Posterior vena cava (tissue), 2 donors: ENCODE results near the gene MTOR. TPM values are rescaled to one million over a fixed set of nuclear protein-coding genes. Genes with fewer than 3 reads are reported as not detected.
"Not testable (repeated sequence)": the region's sequence is repeated elsewhere in the genome, so short reads cannot be mapped to it uniquely, and the experiment has no call there.

ENCODE experiments used
- DNase-seq: peaks from one replicate; pipeline ENCODE4 v3.0.0-alpha.2; 2020; ENCODE audit warnings: low spot score
- intact Hi-C, 2 donors: fragments of 100-400 bp; cut with DNase I; formaldehyde crosslinking; loops; one replicate each; pipeline versions ENCODE4 v1.14.1 to v1.14.2; 2022 to 2023
- total RNA-seq, 2 donors: library from RNA; stranded (reverse); fragmentation: NEBNext Ultra II Directional; extraction: Animal tissue kit (Norgen Biotek cat#: 25700); gene quantifications; one replicate each; pipeline ENCODE4 v1.2.1, GENCODE V29; 2021
- donor health status: DM: yes; HTN: yes; CAD: no.
- donor health status: DM: yes; HTN: yes; CAD: no.

Gene MTOR
- total RNA-seq, 2 donors from 2014 or later, result 26.3 to 26.7 TPM

DNA sequence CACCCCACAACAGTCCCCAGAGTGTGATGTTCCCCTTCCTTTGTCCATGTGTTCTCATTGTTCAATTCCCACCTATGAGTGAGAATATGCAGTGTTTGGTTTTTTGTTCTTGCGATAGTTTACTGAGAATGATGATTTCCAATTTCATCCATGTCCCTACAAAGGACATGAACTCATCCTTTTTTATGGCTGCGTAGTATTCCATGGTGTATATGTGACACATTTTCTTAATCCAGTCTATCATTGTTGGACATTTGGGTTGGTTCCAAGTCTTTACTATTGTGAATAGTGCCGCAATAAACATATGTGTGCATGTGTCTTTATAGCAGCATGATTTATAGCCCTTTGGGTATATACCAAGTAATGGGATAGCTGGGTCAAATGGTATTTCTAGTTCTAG lies 178.6 kb downstream of the MTOR start:
- intact Hi-C loops, DNase-seq: not testable (repeated sequence)

DNA sequence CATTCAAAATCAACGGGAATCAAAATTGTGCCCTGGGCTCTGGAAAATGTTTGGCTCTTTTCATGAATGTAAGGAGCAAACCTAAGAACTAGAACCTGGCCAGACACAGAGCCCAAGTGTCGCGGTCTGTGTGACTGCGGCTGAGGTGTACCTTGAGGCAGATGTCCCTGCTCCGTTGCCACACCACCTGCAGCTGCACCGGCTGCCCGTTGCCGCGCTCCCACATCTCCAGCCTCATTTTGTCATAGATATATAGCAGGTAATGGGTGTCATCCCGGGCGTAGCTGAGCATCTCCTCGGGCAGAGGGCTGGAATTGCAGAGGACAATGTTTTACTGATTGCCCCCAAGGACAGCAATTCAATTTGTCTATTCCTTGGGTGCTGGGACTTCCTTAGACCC lies 181.4 kb downstream of the MTOR start:
- intact Hi-C loops, result no loop called here
- no peak for DNase-seq

DNA sequence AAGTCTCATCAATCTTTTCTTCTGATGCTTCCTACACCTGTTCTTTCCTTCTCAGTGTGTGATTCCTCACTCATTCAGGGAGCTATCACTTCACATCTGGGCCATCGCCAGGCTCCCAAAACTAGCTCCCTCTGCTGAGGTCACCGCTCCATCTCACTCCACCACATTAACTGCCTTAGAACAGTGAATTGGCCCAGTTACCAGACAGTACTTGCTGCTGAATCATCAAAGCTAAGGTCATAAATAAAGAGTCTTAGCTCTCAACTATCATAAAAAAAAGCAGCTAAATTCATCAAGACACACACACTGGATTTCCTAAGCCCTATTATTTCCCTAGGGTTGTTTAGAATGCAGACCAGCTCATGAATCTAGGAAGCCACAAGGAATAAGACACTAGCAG lies 183.7 kb downstream of the MTOR start:
- intact Hi-C loops, result no loop called here
- DNase-seq, result no peak

DNA sequence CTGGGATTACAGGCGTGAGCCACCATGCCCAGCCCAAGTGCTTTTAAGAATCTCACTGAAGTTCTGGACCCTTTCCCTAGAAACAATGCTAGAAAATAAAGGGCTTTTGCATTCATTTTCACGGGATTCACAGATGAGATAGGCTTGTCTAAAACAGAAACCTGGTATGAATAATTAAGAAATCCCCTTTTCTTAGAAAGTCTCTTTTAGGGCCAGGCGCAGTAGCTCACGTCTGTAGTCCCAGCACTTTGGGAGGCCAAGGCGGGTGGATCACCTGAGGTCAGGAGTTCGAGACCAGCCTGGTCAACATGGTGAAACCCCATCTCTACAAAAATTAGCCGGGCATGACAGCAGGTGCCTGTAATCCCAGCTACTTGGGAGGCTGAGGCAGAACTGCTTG lies 189.0 kb downstream of the MTOR start:
- intact Hi-C loops, result not testable (repeated sequence)
- DNase-seq, result peak; percentile 9

DNA sequence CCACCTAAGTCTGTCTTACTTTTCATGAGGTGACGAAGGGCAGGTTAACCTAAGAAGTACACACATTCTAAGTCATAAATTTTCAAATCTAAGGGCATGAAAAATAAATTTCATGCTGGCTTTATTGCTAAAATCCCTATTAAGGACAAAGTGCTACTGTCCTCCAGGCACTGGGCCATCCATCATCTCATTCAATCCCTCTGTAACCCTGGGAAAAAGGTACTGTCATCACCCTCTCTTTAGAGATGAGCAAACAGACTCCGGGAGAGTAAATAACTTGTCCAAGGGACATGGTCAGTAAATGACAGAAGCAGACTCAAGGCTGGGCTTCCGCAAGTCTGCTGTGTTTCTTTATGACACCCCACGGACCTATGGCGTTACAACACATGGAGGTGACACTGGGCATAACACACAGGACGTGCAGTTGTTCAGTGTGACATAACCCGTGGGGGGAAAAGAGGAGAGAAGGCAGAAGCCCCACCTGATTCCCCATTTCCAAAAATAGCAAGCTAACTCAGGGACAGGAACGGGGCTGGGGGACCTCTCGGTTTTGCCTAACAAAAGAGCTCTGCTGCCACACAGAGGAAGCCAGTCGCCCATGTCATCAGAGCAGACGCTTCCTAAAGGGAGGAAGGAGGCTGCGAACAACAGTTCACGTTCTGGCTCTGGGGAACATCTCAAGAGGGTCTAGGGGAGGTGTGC lies 190.0 kb downstream of the MTOR start:
- intact Hi-C loops, result no loop called here
- peak; percentile 37 for DNase-seq

DNA sequence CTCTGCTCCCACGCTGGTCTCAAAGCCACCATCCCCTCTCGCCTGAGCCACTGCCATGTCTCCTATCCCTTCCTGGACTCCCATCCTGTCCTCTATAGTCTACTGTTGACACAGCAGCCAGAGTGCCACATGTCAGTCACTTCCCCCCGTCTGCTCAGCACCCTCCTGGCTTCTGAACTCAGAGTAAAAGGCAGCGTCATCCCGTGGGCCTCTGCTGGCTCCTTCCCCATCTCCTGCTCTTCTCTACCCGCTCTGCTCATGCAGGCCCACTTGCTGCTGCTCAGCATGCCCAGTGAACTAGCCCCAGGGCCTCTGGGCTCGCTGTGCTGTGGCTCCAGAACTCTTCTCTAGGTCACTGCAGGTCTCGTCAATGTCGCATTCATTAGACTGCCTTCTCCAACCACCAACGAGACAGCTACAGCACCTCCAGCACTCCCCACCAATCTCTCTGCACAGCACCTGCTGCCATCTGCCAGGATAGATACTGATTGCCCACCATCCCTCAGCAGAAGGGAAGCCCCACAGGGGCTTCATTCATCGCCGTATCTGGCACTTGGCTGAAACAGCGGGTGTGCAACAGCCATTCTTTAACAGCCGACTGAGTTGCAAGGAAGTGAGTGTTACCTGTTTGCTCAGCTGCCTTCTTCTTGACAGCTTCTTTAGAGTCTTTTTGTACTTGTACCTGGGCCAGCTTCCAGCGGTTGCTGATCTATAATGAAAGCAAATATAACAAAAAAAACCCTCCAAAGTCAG lies 190.7 kb downstream of the MTOR start:
- intact Hi-C loops, result no loop called here
- DNase-seq, result peak; percentile 56

DNA sequence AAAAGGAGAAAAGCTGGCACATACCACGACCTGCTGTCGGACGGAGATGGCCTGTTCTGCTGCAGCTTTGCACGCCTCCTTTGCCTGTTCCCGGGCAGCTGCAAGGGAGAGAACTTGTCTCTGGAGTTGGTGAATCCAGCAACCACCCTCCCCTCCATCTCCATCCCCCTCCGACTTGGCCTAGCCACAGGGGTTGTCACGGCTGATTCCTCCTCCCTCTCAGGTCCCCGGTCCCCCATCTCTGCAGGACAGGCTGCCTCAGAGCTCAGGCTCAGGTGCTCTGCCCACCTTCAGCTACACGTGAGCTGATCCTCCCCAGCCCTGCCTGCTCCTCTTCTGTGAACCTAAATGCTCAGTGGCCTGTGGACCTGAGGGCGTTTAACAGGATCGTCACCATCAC lies 191.5 kb downstream of the MTOR start:
- DNase-seq, result peak; percentile 65

DNA sequence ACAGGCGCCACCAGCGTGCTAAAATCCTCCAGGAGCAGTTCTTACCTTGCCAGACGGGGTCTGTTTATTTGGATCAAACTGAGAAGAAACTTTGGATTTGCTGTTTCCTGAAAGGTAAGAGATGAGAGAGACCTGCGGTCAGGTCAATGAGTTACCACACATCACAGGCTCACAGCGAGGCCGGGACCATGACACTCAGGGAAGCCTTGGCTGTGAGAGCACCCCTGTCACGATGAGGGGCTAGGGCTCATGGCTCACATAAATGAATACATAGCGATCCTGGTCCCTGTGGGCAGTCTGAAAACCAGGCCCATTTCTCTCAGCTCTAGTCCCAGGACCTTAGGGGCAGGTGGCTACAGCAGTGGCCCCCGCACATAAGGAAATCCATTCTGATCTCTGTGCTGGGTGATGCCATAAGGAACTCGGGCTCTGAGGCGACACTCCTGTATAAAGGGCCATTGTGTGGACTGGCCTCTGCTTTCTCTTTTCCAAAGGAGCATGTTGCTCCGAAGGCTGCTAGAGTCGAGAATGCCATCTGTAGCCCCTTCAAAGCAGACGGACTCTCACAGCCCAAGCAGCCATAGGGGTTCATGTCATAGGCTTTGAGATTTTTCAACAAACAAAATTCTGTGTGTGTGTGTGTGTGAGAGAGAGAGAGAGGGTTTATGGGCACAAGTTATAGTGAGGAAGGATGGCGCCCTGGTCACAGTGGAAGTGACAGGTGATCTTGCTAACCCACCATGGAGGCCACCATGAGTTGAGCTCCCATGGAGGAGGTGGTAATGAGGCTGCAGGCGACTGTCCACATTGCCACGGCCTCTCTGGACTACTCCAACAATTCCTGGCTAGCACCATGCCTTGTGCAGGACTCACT lies 193.5 kb downstream of the MTOR start:
- intact Hi-C loops, result loop anchor here in 1 of 2 donors (1.0 kb wide), 1 partner anchor 67 kb away; no protein-coding TSS in a partner anchor
- peak; percentile 59 for DNase-seq

More for the DNA sequence above, 191.5 kb downstream of the MTOR start:
- intact Hi-C loops, result no loop called here

DNA sequence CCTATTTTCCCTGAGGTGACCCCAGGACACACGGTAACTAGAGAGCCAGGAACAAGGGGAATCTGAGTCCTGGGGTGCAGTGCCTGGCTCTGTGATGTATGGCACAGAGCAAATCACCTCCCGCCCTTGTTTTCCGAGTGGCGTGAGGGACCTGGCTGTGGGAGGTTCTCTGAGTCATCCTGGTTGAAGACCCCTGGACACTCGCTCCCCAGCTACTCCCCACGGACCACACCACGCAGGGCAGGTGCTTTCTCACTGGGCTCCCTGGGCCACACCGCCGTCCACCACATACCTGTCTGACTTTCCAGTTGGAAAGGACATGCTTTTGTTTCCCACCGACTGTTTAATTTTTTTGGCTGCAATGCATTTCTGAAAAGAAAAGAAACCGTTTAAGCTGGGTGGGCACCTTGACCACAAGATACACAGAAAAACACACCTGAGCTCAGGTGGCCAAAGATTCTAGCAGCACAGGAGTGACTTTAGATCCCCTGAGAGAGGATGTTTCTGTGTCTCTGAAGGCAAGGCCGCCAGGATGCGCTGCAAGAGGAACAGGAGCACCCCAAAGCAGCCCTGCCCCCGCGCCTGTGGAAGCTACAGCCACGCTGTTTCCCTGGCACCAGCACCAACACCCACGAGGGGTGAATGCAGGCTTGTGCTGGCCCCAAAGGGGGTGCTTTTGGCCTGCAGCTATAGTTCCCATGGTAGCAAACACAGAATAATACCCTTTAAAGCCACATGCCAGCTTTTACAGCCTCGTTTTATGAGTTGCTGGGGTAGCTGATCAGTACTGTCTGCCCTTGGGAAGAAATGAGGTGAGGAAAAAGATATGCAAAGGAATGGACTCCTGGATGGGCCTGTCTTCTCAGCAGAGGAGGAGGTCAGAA lies 194.4 kb downstream of the MTOR start:
- intact Hi-C loops, result loop anchor here in 1 of 2 donors (1.0 kb wide), 1 partner anchor 68 kb away; no protein-coding TSS in a partner anchor
- peak; percentile 46 for DNase-seq

DNA sequence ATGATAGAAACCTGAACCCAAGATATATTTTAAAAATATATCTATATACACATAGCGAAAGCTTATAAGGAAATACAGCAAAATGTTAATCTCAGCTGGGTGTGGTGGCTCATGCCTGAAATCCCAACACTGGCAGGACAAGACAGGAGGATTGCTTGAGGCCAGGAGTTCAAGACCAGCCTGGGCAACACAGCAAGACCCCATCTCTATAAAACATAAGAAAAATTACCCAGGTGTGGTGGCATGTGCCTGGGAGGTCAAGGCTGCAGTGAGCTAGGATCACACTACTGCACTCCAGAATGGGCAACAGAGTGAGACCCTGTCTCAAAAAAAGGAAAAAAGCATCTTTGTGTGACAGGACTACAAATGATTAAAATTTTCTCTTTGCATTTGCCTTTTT lies 196.6 kb downstream of the MTOR start:
- intact Hi-C loops, result no loop called here
- peak; percentile 11 for DNase-seq

DNA sequence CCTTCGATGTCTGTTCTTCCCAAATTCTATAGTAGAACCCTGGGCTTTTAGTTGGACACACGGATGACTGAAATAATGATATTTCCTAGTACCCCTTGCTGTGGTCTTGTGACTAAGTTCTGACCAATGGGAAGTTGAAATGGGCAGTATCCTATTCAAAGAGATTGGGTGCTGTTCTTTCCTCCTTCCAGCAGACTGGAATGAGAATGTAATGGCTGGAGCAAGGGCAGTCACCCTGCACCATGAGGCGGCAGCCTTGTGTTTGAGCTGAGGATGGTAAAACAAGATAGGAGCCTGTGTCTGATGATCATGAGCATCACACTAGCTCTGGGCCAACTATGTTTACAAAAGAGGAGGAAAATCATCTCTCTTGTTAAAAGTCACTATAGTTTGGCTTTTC lies 197.4 kb downstream of the MTOR start:
- intact Hi-C loops, result no loop called here
- peak; percentile 13 for DNase-seq

DNA sequence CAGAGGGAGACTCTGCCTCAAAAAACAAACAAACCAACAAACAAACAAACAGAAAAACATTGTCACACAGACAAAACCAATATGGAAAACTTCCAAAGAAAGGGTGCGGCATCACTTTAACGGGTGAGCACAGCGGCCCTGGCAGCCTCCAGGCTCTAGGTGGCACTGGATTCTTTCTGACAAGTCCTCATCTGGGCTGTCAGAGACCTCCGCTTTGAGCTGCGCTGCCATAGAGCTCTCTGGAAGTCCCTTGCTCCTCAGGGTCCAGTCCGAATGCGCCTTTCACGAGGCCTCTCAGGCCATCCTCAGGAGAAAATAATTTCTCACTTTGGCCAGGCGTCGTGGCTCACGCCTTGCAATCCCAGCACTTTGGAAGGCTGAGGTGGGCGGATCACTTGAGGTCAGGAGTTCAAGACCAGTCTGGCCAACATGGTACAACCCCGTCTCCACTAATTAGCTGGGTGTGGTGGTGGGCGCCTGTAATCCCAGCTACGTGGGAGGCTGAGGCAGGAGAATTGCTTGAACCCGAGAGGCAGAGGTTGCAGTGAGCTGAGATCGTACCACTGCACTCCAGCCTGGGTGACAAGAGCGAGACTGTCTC lies 198.3 kb downstream of the MTOR start:
- intact Hi-C loops, result not testable (repeated sequence)
- peak; percentile 78 for DNase-seq

DNA sequence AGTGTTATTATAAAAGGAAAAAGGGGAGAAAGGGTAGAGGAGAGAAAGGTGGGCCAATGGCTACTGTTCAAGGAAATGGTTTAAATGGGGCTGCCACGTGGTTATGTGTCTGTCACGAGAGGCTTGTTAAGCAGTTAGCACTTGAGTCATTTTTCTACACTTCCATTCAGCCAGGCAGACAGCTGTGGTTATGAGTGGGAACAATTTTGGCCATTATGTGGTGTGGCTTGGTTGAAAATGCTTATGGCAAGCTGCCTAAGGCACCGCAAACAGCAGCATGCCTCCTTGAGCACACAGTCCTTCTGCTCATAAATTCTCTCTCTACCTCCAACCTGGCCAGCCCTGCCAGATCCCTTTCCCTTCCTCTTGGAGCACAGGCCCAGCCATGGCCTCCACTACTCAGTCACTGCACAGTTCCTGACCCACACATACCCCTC lies 199.4 kb downstream of the MTOR start:
- intact Hi-C loops, result no loop called here
- peak; percentile 28 for DNase-seq

DNA sequence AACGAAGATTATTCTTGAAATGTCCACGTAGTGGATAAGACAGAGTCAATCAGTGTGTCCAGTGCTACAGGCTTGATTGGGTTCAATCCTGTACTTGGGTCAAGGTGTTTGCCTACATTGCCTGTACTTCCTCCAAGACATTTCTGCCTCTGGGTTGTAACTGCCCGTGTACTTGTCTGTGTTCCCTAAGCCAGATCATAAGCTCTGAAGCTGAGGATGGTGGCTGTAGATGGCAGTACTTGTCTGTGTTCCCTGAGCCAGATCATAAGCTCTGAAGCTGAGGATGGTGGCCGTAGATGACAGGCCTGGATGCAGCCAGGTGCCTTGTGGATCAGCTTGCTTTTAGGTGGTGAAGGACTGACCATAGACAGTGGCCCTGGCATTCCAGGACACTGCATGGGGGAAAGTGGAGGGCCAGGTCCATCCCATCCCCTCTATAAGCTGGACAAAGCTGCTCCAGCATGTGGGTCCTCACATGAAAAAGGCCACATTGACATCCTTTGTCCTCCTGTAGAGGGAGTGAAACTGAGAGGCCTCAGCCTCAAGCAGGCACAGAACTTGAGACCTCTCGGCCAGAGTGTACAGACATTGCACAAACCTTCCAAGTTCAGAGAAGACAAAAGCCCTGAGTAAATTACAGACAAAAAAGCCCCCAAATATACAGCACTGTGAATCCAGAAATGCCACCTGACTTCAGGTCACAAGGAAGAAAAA lies 200.5 kb downstream of the MTOR start:
- intact Hi-C loops, result no loop called here

DNA sequence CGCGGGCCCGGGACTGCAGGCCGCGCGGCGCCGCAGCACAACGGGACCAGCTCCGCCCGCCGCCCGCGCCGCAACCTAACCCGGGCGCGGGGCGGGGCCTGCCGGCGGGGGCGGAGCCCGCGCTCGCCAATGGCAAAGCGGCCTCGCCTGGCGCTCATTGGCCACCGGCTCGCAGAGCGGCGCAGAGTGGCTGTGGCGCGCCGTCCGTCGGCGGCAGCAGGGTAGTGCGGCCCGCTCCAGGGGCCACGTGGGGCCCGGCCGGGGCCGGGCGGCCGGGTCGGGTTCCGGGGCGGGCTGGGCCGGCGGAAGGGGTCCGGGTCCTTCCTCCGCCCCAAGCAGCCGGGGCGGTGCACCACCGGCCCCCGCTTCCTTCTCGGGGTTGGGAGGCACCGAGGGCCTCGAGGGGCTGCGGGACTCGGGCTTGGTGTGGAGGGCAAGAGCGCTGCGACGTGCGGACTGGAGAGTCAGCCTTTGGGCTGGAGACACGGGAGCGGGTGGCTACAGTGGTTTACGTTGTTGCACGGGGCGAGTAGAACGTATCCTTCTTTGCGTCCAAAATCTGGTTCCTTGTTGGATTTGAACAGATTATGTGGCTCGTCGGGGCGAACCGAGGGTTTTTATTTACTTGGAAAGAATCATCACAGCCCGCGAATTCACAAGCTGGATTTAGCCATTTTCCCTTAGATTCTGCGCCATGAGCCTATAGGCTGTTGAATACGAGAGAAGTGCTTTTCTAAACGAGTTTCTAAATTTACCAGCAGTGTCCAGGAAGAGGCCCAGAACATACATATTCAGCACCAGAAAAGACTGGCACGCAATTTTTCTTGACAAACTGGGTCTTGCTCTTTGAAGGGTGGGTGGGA lies 202.2 kb downstream of the MTOR start, which contains the start of gene SRM:
Gene SRM, minus strand, starts transcription at position 51 of the 863 bp plus-strand sequence. CDS start 75 bp downstream, outside the sequence.
- intact Hi-C loops, result no loop called here
- DNase-seq, result peak; percentile 97

More for the DNA sequence above, 200.5 kb downstream of the MTOR start:
- peak; percentile 47 for DNase-seq

DNA sequence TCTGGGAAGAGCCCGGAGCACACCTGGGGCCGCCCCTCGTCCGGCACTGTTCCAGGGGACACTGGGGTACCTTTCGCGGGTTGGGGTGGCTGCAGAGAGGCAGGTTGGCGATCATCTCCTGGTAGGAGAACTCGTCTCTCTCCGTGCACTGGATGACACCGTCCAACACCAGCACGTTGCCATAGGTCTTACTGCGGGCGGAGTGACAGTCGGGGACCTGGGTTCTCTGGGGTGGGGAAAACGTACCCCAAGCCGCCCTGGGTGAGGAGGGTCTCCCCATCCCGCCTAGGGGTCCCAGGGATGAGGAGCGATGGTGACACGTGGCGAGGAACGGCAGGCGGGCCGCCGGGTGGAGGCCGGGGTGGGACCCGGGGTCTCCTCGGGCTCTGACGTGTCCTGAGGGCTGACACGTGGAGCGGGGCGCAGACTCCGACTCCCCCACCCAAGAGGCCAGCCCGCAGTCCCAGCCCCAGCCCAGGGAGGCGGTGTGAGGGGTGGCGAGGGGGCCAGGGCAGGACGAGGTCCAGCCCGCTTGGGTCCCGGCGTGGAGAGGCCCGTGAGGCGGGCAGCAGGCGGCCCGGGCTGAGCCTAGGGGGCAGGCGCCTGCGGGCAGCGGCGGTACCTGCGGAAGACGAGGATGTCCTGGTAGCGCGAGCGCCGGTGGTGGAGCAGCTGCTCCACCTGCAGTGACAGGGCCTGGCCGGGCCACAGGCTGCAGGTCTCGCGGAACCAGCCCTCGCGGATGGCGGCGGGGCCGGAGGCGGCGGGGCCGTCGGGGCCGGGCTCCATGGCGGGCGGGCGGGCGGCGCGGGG lies 203.0 kb downstream of the MTOR start:
- DNase-seq, result peak; percentile 76
- intact Hi-C loops, result no loop called here
